NCI-H187 (cell line): ENCODE results near the gene STAMBPL1.
"Not testable (repeated sequence)": the region's sequence is repeated elsewhere in the genome, so short reads cannot be mapped to it uniquely, and the experiment has no call there.

Experiments
- DNase-seq, 2 experiments: peaks; one replicate each; lab custom pipeline; 2025; lab: John Stamatoyannopoulos, UW

Gene STAMBPL1

GRCh38 chr10:88857831-88858230 is 22.2 kb upstream of the STAMBPL1 start:
- no peak for DNase-seq

GRCh38 chr10:88858491-88858890 is 21.6 kb upstream of the STAMBPL1 start:
- no peak for DNase-seq

- no peak for DNase-seq
Observed at GRCh38 chr10:88861036-88861435, 19.0 kb upstream of the STAMBPL1 start.

GRCh38 chr10:88865281-88865876 is 14.7 kb upstream of the STAMBPL1 start:
- no peak for DNase-seq

- no peak for DNase-seq
Observed at GRCh38 chr10:88866454-88866853, 13.6 kb upstream of the STAMBPL1 start.

- DNase-seq = no peak
Observed at GRCh38 chr10:88870089-88870488, 10.0 kb upstream of the STAMBPL1 start.

GRCh38 chr10:88873757-88874156 is 6.3 kb upstream of the STAMBPL1 start:
- no peak for DNase-seq

- no peak for DNase-seq
Observed at GRCh38 chr10:88874281-88874680, 5.8 kb upstream of the STAMBPL1 start.

- DNase-seq = no peak
Observed at GRCh38 chr10:88875081-88875480, 5.0 kb upstream of the STAMBPL1 start.

- no peak for DNase-seq
Observed at GRCh38 chr10:88877298-88877697, 2.7 kb upstream of the STAMBPL1 start.

- peak; percentile 48 to 49 for DNase-seq
Observed at GRCh38 chr10:88880282-88881076, 434 bp downstream of the STAMBPL1 start.

GRCh38 chr10:88881320-88881719 is 1.3 kb downstream of the STAMBPL1 start:
- DNase-seq = no peak

- no peak for DNase-seq
Observed at GRCh38 chr10:88881922-88882645, 2.0 kb downstream of the STAMBPL1 start.

- DNase-seq = not testable (repeated sequence)
Observed at GRCh38 chr10:88882646-88883447, 2.8 kb downstream of the STAMBPL1 start.

GRCh38 chr10:88883448-88883809 is 3.4 kb downstream of the STAMBPL1 start:
- DNase-seq = no peak

- no peak for DNase-seq
Observed at GRCh38 chr10:88886557-88886956, 6.5 kb downstream of the STAMBPL1 start.

GRCh38 chr10:88888810-88889445 is 8.9 kb downstream of the STAMBPL1 start:
- no peak for DNase-seq

GRCh38 chr10:88889559-88890337 is 9.7 kb downstream of the STAMBPL1 start:
- no peak for DNase-seq

GRCh38 chr10:88890681-88891381 is 10.8 kb downstream of the STAMBPL1 start:
- no peak for DNase-seq
